Measurements from ENCODE around the gene TCL1A. TPM values are rescaled to one million over a fixed set of nuclear protein-coding genes. Genes with fewer than 3 reads are reported as not detected.
"Not testable (repeated sequence)": the region's sequence is repeated elsewhere in the genome, so short reads cannot be mapped to it uniquely, and the experiment has no call there.

TCL1A gene
- total RNA-seq (2021; fragmentation: NEBNext Ultra II Directional; extraction: Animal tissue kit (Norgen Biotek cat#: 25700)), result not detected
- long read RNA-seq, result 0 reads

GRCh38 chr14:95713596-95714371, at the start of gene TCL1A:
TSS of gene TCL1A (minus strand) at chr14:95714125. CDS start at chr14:95714066, 59 bp downstream.
- DNase-seq, result no peak
- H3K27ac Mint-ChIP-seq, result no peak within 1 kb of the TSS
- H3K4me3 Mint-ChIP-seq, result no peak within 1 kb of the TSS
- no peaks in the 10 kb centered on the region; the same call in none of the 2 replicates for H3K27me3 Mint-ChIP-seq (ENCODE audit: insufficient read depth)
- TF ChIP-seq, protein P1, sequence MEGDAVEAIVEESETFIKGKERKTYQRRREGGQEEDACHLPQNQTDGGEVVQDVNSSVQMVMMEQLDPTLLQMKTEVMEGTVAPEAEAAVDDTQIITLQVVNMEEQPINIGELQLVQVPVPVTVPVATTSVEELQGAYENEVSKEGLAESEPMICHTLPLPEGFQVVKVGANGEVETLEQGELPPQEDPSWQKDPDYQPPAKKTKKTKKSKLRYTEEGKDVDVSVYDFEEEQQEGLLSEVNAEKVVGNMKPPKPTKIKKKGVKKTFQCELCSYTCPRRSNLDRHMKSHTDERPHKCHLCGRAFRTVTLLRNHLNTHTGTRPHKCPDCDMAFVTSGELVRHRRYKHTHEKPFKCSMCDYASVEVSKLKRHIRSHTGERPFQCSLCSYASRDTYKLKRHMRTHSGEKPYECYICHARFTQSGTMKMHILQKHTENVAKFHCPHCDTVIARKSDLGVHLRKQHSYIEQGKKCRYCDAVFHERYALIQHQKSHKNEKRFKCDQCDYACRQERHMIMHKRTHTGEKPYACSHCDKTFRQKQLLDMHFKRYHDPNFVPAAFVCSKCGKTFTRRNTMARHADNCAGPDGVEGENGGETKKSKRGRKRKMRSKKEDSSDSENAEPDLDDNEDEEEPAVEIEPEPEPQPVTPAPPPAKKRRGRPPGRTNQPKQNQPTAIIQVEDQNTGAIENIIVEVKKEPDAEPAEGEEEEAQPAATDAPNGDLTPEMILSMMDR (IDR thresholded peaks at IDR 0.05), result no peak
- H3K4me1 Mint-ChIP-seq (ENCODE audit: low read depth), result no peaks in the 10 kb centered on the region
- no peaks in the 10 kb centered on the region for H3K36me3 Mint-ChIP-seq (ENCODE audit: low read depth)
- H3K9me3 Mint-ChIP-seq, result peaks cover 35% of the 10 kb centered on the region

GRCh38 chr14:95763032-95763431, 49.1 kb upstream of the TCL1A start:
- H3K4me3 Mint-ChIP-seq; DNase-seq; H3K27me3 Mint-ChIP-seq (ENCODE audit: insufficient read depth); H3K36me3 Mint-ChIP-seq (ENCODE audit: low read depth); H3K4me1 Mint-ChIP-seq (ENCODE audit: low read depth); H3K27ac Mint-ChIP-seq: not testable (repeated sequence)
- H3K9me3 Mint-ChIP-seq, result peaks cover 21% of the 10 kb centered on the region

- TF ChIP-seq, protein P1 (IDR thresholded peaks at IDR 0.05), result no peak
- Mint-ChIP-seq H3K27me3 (ENCODE audit: insufficient read depth) (no peaks in the 10 kb centered on the region; the same call in 1 of the 2 replicates), H3K36me3 (ENCODE audit: low read depth) (no peaks in the 10 kb centered on the region), H3K9me3 (peaks cover 21% of the 10 kb centered on the region), H3K27ac (no peak overlapping the region), H3K4me1 (ENCODE audit: low read depth) (no peaks in the 10 kb centered on the region), H3K4me3 (no peak overlapping the region)
- DNase-seq, result no peak
These were observed 47.5 kb upstream of the TCL1A start for GRCh38 chr14:95761436-95761835.

- TF ChIP-seq, protein P1 (IDR thresholded peaks at IDR 0.05), result no peak
- Mint-ChIP-seq H3K27ac (no peak overlapping the region), H3K36me3 (ENCODE audit: low read depth) (no peaks in the 10 kb centered on the region), H3K4me3 (no peak overlapping the region), H3K9me3 (peaks cover 18% of the 10 kb centered on the region), H3K27me3 (ENCODE audit: insufficient read depth) (no peaks in the 10 kb centered on the region; the same call in 1 of the 2 replicates), H3K4me1 (ENCODE audit: low read depth) (no peaks in the 10 kb centered on the region)
- no peak for DNase-seq
These were observed 46.7 kb upstream of the TCL1A start for GRCh38 chr14:95760596-95760995.

DNA sequence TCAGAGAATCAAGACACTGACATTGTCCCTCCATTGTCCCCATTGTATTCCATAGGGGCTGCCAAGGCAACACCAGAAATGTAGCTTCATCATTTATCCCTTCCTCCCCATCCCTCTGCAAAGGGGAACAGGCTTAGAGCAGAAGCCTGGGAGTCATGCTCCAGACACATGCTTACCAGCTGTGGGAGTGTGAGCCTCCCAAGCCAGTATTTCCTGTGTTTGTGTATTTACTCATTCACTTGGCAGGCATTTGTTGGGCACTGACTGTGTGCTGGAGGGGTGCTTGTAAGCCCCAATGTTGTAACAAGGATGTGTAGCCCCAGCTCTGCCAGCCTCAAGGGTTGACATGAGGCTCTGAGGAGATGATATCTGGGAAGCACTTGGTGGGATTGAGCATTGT, 46.0 kb upstream of the TCL1A start:
- no peak for DNase-seq
- Mint-ChIP-seq H3K9me3 (peaks cover 15% of the 10 kb centered on the region), H3K4me3 (no peak overlapping the region), H3K4me1 (ENCODE audit: low read depth) (no peaks in the 10 kb centered on the region), H3K27ac (no peak overlapping the region), H3K27me3 (ENCODE audit: insufficient read depth) (no peaks in the 10 kb centered on the region; the same call in 1 of the 2 replicates), H3K36me3 (ENCODE audit: low read depth) (no peaks in the 10 kb centered on the region)
- TF ChIP-seq, protein P1 (IDR thresholded peaks at IDR 0.05), result no peak

- no peak for DNase-seq
- Mint-ChIP-seq H3K4me3 (no peak overlapping the region), H3K27me3 (ENCODE audit: insufficient read depth) (no peaks in the 10 kb centered on the region; the same call in 1 of the 2 replicates), H3K4me1 (ENCODE audit: low read depth) (no peaks in the 10 kb centered on the region), H3K27ac (no peak overlapping the region), H3K36me3 (ENCODE audit: low read depth) (no peaks in the 10 kb centered on the region), H3K9me3 (peaks cover 23% of the 10 kb centered on the region)
- TF ChIP-seq, protein P1 (IDR thresholded peaks at IDR 0.05), result no peak
These were observed 44.4 kb upstream of the TCL1A start for GRCh38 chr14:95758331-95758730.

Measured in HFFc6 (cell line).